ENCODE measurements around the gene SREBF1.

SREBF1 gene

GRCh38 chr17:17795296-17795695, 41.5 kb downstream of the SREBF1 start:
- TF ChIP-seq, protein P1, sequence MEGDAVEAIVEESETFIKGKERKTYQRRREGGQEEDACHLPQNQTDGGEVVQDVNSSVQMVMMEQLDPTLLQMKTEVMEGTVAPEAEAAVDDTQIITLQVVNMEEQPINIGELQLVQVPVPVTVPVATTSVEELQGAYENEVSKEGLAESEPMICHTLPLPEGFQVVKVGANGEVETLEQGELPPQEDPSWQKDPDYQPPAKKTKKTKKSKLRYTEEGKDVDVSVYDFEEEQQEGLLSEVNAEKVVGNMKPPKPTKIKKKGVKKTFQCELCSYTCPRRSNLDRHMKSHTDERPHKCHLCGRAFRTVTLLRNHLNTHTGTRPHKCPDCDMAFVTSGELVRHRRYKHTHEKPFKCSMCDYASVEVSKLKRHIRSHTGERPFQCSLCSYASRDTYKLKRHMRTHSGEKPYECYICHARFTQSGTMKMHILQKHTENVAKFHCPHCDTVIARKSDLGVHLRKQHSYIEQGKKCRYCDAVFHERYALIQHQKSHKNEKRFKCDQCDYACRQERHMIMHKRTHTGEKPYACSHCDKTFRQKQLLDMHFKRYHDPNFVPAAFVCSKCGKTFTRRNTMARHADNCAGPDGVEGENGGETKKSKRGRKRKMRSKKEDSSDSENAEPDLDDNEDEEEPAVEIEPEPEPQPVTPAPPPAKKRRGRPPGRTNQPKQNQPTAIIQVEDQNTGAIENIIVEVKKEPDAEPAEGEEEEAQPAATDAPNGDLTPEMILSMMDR (IDR thresholded peaks at IDR 0.05; ENCODE audit: low read depth, low read length), result no peak
- DNase-seq, result no peak
- H3K9me3 ChIP-seq, result no peaks in the 10 kb centered on the region
- H3K4me3 ChIP-seq (ENCODE audit: low read depth, low read length), result no peak overlapping the region
- peaks cover 18% of the 10 kb centered on the region for H3K4me1 ChIP-seq
- peaks cover 43% of the 10 kb centered on the region for H3K36me3 ChIP-seq
- no peaks in the 10 kb centered on the region for H3K27me3 ChIP-seq

DNA sequence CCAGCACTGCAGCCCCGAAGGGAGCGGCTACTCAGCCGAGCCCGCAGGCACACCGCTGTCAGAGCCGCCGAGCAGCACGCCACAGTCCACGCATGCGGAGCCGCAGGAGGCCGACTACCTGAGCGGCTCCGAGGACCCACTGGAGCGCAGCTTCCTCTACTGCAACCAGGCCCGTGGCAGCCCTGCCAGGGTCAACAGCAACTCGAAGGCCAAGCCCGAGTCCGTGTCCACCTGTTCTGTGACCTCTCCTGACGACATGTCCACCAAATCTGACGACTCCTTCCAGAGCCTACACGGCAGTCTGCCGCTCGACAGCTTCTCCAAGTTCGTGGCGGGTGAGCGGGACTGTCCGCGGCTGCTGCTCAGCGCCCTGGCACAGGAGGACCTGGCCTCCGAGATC, 42.4 kb downstream of the SREBF1 start:
- Histone ChIP-seq H3K4me1 (peaks cover 23% of the 10 kb centered on the region), H3K27me3 (no peaks in the 10 kb centered on the region), H3K9me3 (no peaks in the 10 kb centered on the region), H3K36me3 (peaks cover 43% of the 10 kb centered on the region), H3K4me3 (ENCODE audit: low read depth, low read length) (no peak overlapping the region)
- TF ChIP-seq, protein P1 (IDR thresholded peaks at IDR 0.05; ENCODE audit: low read depth, low read length), result no peak
- no peak for DNase-seq

GRCh38 chr17:17793378-17794214, 43.2 kb downstream of the SREBF1 start:
- H3K4me1 ChIP-seq, result peaks cover 26% of the 10 kb centered on the region
- no peaks in the 10 kb centered on the region for H3K9me3 ChIP-seq
- H3K4me3 ChIP-seq (ENCODE audit: low read depth, low read length), result no peak overlapping the region
- no peaks in the 10 kb centered on the region for H3K27me3 ChIP-seq
- TF ChIP-seq, protein P1 (IDR thresholded peaks at IDR 0.05; ENCODE audit: low read depth, low read length), result no peak
- peaks cover 37% of the 10 kb centered on the region for H3K36me3 ChIP-seq
- DNase-seq, result no peak

DNA sequence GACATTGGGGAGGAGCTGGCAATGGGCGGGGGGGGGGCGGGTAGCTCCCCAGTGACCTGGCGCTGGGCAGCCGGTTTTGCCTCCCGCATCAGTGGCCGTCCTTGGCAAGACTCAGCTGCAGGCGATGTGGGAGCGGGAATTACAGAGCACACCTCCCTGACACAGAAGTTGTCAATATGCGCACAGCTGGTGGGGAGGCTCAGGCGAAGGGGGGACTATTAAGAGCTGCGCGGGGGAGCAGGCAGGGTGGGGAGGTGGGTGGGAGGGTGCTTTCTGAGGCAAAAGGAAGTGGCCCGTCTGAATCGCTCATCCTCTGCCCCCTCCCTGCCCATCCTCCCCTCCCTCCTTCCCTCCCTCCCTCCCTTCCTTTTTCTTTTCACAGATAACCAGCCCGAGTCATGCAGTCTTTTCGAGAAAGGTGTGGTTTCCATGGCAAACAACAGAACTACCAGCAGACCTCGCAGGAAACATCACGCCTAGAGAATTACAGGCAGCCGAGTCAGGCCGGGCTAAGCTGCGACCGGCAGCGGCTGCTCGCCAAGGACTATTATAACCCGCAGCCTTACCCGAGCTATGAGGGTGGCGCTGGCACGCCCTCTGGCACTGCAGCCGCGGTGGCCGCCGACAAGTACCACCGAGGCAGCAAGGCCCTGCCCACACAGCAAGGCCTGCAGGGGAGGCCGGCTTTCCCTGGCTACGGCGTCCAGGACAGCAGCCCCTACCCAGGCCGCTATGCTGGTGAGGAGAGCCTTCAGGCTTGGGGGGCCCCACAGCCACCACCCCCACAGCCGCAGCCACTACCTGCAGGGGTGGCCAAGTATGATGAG, 44.0 kb downstream of the SREBF1 start:
- Histone ChIP-seq H3K36me3 (peaks cover 37% of the 10 kb centered on the region), H3K4me1 (peaks cover 26% of the 10 kb centered on the region), H3K27me3 (no peaks in the 10 kb centered on the region), H3K9me3 (no peaks in the 10 kb centered on the region), H3K4me3 (ENCODE audit: low read depth, low read length) (no peak overlapping the region)
- TF ChIP-seq, protein P1 (IDR thresholded peaks at IDR 0.05; ENCODE audit: low read depth, low read length), result no peak
- no peak for DNase-seq

DNA sequence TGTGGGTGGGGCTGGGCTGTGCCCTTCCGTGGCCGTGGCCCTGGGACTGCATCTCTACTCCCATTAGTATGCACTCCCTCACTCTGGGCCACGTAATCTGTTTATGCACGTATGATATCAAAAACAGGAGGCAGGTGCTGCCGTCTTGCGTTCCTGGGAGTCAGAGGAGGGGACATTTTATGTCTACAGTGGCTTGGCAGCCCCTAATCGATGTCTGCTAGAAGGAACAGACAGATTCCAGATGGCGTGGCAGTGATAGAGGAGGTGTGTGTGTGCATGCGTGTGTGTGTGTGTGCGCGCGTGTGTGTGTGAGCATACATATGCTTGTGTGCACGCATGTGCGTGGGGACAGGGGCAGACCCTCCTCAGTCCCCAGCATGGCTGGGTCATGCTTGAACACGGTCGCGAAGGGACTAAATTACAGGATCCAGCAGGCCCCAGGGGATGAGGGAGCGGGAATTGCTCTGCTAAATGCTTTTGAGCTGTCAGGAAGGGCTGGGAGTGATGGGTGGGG, 44.7 kb downstream of the SREBF1 start:
- Histone ChIP-seq H3K4me3 (ENCODE audit: low read depth, low read length) (0 out of 2 replicates have a peak overlapping the region, but pooled peaks have one; percentile 11), H3K36me3 (peaks cover 37% of the 10 kb centered on the region), H3K9me3 (no peaks in the 10 kb centered on the region), H3K27me3 (no peaks in the 10 kb centered on the region), H3K4me1 (peaks cover 26% of the 10 kb centered on the region)
- DNase-seq, result peak; percentile 51
- TF ChIP-seq, protein P1 (IDR thresholded peaks at IDR 0.05; ENCODE audit: low read depth, low read length), result no peak

Data from BE2C (cell line).